Measurements from ENCODE around the gene LMTK2. TPM values are rescaled to one million over a fixed set of nuclear protein-coding genes. Genes with fewer than 3 reads are reported as not detected.

The LMTK2 gene
- total RNA-seq, 2 experiments from 2014 or later, result 10.0 to 17.5 TPM

GRCh38 chr7:98254516-98254915, 147.9 kb downstream of the LMTK2 start:
- no peak overlapping the region for H3K4me3 ChIP-seq (ENCODE audit: low read depth, low read length, poor library complexity, severe bottlenecking)
- CTCF ChIA-PET (ENCODE audit: unreplicated experiment), result interaction anchor here (0.6 kb wide), 1 partner anchor 33 kb away, joined by 3 read pairs; no protein-coding TSS in a partner anchor

GRCh38 chr7:98254951-98255610, 148.4 kb downstream of the LMTK2 start:
- Histone ChIP-seq H3K36me3 (ENCODE audit: insufficient read depth, low read length) (peaks cover 8% of the 10 kb centered on the region), H2AFZ (ENCODE audit: low read length) (no peak overlapping the region), H3K9me3 (ENCODE audit: low read length) (no peaks in the 10 kb centered on the region), H3K9me2 (ENCODE audit: insufficient read depth, low read length) (no peaks in the 10 kb centered on the region), H3K27ac (ENCODE audit: low read depth, low read length, poor library complexity, severe bottlenecking) (no peak overlapping the region), H4K20me1 (ENCODE audit: insufficient read depth, low read length) (no peaks in the 10 kb centered on the region), H3K4me3 (ENCODE audit: low read depth, low read length, poor library complexity, severe bottlenecking) (no peak overlapping the region), H3K4me1 (ENCODE audit: insufficient read depth, low read length, poor library complexity, severe bottlenecking) (peaks cover 19% of the 10 kb centered on the region), H3K4me2 (ENCODE audit: low read length) (no peak overlapping the region), H3K79me2 (ENCODE audit: insufficient read depth, low read depth, low read length) (peaks cover 6% of the 10 kb centered on the region; the same call in 1 of the 2 replicates)
- no peak for TF ChIP-seq EZH2phosphoT487 (IDR thresholded peaks at IDR 0.05; ENCODE audit: borderline replicate concordance, low read depth, low read length)
- no peak for TF ChIP-seq CTCF (conservative IDR thresholded peaks at IDR 0.05; ENCODE audit: low read length)
- DNase-seq (ENCODE audit: low spot score), result no peak
- ChIA-PET CTCF (ENCODE audit: unreplicated experiment) (no interaction called here), POLR2A (no interaction called here)
- intact Hi-C loops (cut with micrococcal nuclease; ENCODE audit: unreplicated experiment), result loop anchor here (5.0 kb wide), 2 partner anchors 283 to 1138 kb away; partner anchors contain the start of gene SDHAF3
- BruUV-seq (replicated peaks), result TSS peak; percentile 47

More at GRCh38 chr7:98254516-98254915, 147.9 kb downstream of the LMTK2 start:
- TF ChIP-seq CTCF (conservative IDR thresholded peaks at IDR 0.05; ENCODE audit: low read length), result no peak
- no peak for TF ChIP-seq EZH2phosphoT487 (IDR thresholded peaks at IDR 0.05; ENCODE audit: borderline replicate concordance, low read depth, low read length)
- H3K27ac ChIP-seq (ENCODE audit: low read depth, low read length, poor library complexity, severe bottlenecking), result no peak overlapping the region
- intact Hi-C loops (cut with micrococcal nuclease; ENCODE audit: unreplicated experiment), result loop anchor here (5.0 kb wide), 2 partner anchors 282 to 1137 kb away; partner anchors contain the start of gene SDHAF3
- no peak overlapping the region for H3K4me2 ChIP-seq (ENCODE audit: low read length)
- no peaks in the 10 kb centered on the region for H3K9me3 ChIP-seq (ENCODE audit: low read length)
- H3K4me1 ChIP-seq (ENCODE audit: insufficient read depth, low read length, poor library complexity, severe bottlenecking), result peaks cover 25% of the 10 kb centered on the region
- peaks cover 6% of the 10 kb centered on the region; the same call in 1 of the 2 replicates for H3K79me2 ChIP-seq (ENCODE audit: insufficient read depth, low read depth, low read length)
- no peak for DNase-seq (ENCODE audit: low spot score)
- H3K9me2 ChIP-seq (ENCODE audit: insufficient read depth, low read length), result no peaks in the 10 kb centered on the region
- POLR2A ChIA-PET, result no interaction called here
- no TSS peak for BruUV-seq (replicated peaks)
- H2AFZ ChIP-seq (ENCODE audit: low read length), result no peak overlapping the region
- peaks cover 8% of the 10 kb centered on the region; the same call in 1 of the 2 replicates for H3K36me3 ChIP-seq (ENCODE audit: insufficient read depth, low read length)
- H4K20me1 ChIP-seq (ENCODE audit: insufficient read depth, low read length), result no peaks in the 10 kb centered on the region

GRCh38 chr7:98256431-98256830, 149.8 kb downstream of the LMTK2 start:
- CTCF ChIA-PET (ENCODE audit: unreplicated experiment), result no interaction called here
- no peak overlapping the region for H2AFZ ChIP-seq (ENCODE audit: low read length)

More at GRCh38 chr7:98256431-98256830, 149.8 kb downstream of the LMTK2 start:
- intact Hi-C loops (cut with micrococcal nuclease; ENCODE audit: unreplicated experiment), result no loop called here
- Histone ChIP-seq H3K9me2 (ENCODE audit: insufficient read depth, low read length) (no peaks in the 10 kb centered on the region), H4K20me1 (ENCODE audit: insufficient read depth, low read length) (no peaks in the 10 kb centered on the region), H3K36me3 (ENCODE audit: insufficient read depth, low read length) (peaks cover 17% of the 10 kb centered on the region), H3K27ac (ENCODE audit: low read depth, low read length, poor library complexity, severe bottlenecking) (no peak overlapping the region), H3K4me3 (ENCODE audit: low read depth, low read length, poor library complexity, severe bottlenecking) (no peak overlapping the region), H3K4me1 (ENCODE audit: insufficient read depth, low read length, poor library complexity, severe bottlenecking) (peaks cover 6% of the 10 kb centered on the region), H3K79me2 (ENCODE audit: insufficient read depth, low read depth, low read length) (peaks cover 6% of the 10 kb centered on the region; the same call in 1 of the 2 replicates), H3K9me3 (ENCODE audit: low read length) (peaks cover 3% of the 10 kb centered on the region; the same call in 1 of the 2 replicates), H3K4me2 (ENCODE audit: low read length) (no peak overlapping the region)
- no peak for DNase-seq (ENCODE audit: low spot score)
- POLR2A ChIA-PET, result interaction anchor here (0.5 kb wide), 1 partner anchor 231 kb away, joined by 3 read pairs; no protein-coding TSS in a partner anchor
- no TSS peak for BruUV-seq (replicated peaks)
- TF ChIP-seq CTCF (conservative IDR thresholded peaks at IDR 0.05; ENCODE audit: low read length) (no peak), EZH2phosphoT487 (IDR thresholded peaks at IDR 0.05; ENCODE audit: borderline replicate concordance, low read depth, low read length) (no peak)

All from OCI-LY7 (cell line).